ENCODE results near the gene CYP46A1. TPM values are rescaled to one million over a fixed set of nuclear protein-coding genes. Genes with fewer than 3 reads are reported as not detected.

Gene CYP46A1
- total and polyA plus RNA-seq, 2 donors (not counting 1 experiment from before 2014, with no cell fraction given), result 0.27 to 0.28 TPM

DNA sequence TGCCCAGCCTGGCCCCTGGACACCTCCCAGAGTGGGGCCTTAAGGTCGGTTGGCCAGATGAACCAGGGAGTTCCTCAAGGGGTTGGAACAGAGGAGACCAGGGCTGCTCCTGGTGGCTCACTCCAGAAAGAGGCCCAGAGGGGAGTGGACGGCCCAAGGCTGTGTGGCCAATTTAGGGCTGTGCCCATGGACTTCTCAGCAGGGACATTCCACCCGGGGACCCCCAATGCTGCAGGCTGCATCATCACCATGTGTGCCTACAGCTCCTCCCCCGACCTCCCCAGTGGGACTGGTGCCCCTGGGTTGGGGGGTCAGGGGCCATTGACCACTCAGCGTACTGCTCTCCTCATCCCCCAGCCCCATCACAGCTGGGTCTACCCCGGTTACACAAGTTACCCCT lies 17.6 kb upstream of the CYP46A1 start:
- TF ChIP-seq EZH2 (IDR thresholded peaks at IDR 0.05; ENCODE audit: borderline replicate concordance, insufficient read depth, low read depth, low read length, poor library complexity, severe bottlenecking), result no peak
- TF ChIP-seq, protein P1, sequence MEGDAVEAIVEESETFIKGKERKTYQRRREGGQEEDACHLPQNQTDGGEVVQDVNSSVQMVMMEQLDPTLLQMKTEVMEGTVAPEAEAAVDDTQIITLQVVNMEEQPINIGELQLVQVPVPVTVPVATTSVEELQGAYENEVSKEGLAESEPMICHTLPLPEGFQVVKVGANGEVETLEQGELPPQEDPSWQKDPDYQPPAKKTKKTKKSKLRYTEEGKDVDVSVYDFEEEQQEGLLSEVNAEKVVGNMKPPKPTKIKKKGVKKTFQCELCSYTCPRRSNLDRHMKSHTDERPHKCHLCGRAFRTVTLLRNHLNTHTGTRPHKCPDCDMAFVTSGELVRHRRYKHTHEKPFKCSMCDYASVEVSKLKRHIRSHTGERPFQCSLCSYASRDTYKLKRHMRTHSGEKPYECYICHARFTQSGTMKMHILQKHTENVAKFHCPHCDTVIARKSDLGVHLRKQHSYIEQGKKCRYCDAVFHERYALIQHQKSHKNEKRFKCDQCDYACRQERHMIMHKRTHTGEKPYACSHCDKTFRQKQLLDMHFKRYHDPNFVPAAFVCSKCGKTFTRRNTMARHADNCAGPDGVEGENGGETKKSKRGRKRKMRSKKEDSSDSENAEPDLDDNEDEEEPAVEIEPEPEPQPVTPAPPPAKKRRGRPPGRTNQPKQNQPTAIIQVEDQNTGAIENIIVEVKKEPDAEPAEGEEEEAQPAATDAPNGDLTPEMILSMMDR (IDR thresholded peaks at IDR 0.05), result no peak
- Histone ChIP-seq H3K79me2 (ENCODE audit: control insufficient read depth, insufficient read depth, low read length) (no peaks in the 10 kb centered on the region), H3K9me3 (ENCODE audit: control extremely low read depth in 1 of 3, control insufficient read depth in 2 of 3, insufficient read depth in 1 of 3, low read length in 2 of 3) (no peaks in the 10 kb centered on the region), H3K4me3 (ENCODE audit: control extremely low read depth in 1 of 5, extremely low read depth in 1 of 5, insufficient read depth in 1 of 5, low read depth in 2 of 5, low read length in 4 of 5) (no peak overlapping the region), H2AFZ (ENCODE audit: insufficient read depth, low read depth, low read length, poor library complexity, severe bottlenecking) (no peak overlapping the region), H3K4me1 (ENCODE audit: control insufficient read depth in 2 of 2, insufficient read depth in 2 of 2, low read length in 2 of 2) (peaks cover 0 to 15% of the 10 kb centered on the region in 2 donors), H3K4me2 (replicated peaks; ENCODE audit: low read depth, low read length, poor library complexity, severe bottlenecking) (no peak overlapping the region), H3K36me3 (replicated peaks in 1 of 2; ENCODE audit: control extremely low read depth in 1 of 2, control insufficient read depth in 1 of 2, extremely low read depth in 1 of 2, insufficient read depth in 2 of 2, low read length in 1 of 2) (no peaks in the 10 kb centered on the region), H3K27ac (ENCODE audit: low read length in 2 of 2) (no peak overlapping the region), H3K27me3 (replicated peaks in 1 of 4; ENCODE audit: control extremely low read depth in 1 of 4, control insufficient read depth in 3 of 4, insufficient read depth in 4 of 4, low read length in 3 of 4) (peaks cover 0 to 5% (median 2%) of the 10 kb centered on the region in 4 experiments), H4K20me1 (ENCODE audit: control insufficient read depth, insufficient read depth, low read length, poor library complexity, severe bottlenecking) (no peaks in the 10 kb centered on the region), H3K9ac (ENCODE audit: low read length) (no peak overlapping the region)
- POLR2A ChIA-PET, result no interaction called here
- Mint-ChIP-seq H3K27me3 (peaks cover 27% of the 10 kb centered on the region), H3K4me1 (peaks cover 5% of the 10 kb centered on the region), H3K4me3 (no peak overlapping the region), H3K9me3 (ENCODE audit: insufficient read depth) (no peaks in the 10 kb centered on the region), H3K27ac (no peak overlapping the region)
- WGBS (ENCODE audit: insufficient coverage), result 63% methylated on average over 6 of the region's 6 CpGs
- DNase-seq, result no peak
- ATAC-seq (ENCODE audit: low read depth), result no peak
- CTCF ChIA-PET, result interaction anchor here (1.1 kb wide), 1 partner anchor 22 kb away, joined by 3 read pairs; no protein-coding TSS in a partner anchor
- intact Hi-C loops (cut with micrococcal nuclease), result no loop called here

DNA sequence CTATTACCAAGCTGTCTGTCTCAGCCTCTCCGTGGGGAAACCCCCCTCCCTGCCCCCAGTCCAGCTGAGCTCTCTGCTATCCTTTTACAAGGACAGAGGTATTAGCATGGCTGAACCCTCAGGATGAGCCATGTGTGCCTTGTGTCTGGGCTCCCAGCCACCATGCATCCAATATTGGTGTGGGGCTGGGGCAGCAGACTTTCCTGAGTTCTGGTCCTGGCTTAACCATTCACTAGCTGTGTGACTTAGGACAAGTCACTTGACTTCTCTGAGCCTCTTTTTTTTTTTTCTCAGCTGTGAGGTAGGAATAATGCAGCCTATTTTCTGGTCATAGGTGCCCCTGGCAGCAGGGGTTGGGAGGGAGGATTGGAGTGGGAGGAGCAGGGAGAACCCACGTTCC lies 17.1 kb upstream of the CYP46A1 start:
- no peak overlapping the region for H3K4me2 ChIP-seq (replicated peaks; ENCODE audit: low read depth, low read length, poor library complexity, severe bottlenecking)
- H3K9me3 Mint-ChIP-seq (ENCODE audit: insufficient read depth), result no peaks in the 10 kb centered on the region
- H4K20me1 ChIP-seq (ENCODE audit: control insufficient read depth, insufficient read depth, low read length, poor library complexity, severe bottlenecking), result no peaks in the 10 kb centered on the region
- no peak overlapping the region for H3K4me3 Mint-ChIP-seq
- no peak overlapping the region for H3K27ac Mint-ChIP-seq
- no peaks in the 10 kb centered on the region for H3K36me3 ChIP-seq (replicated peaks in 1 of 2; ENCODE audit: control extremely low read depth in 1 of 2, control insufficient read depth in 1 of 2, extremely low read depth in 1 of 2, insufficient read depth in 2 of 2, low read length in 1 of 2)
- no peaks in the 10 kb centered on the region for H3K9me3 ChIP-seq (ENCODE audit: control extremely low read depth in 1 of 3, control insufficient read depth in 2 of 3, insufficient read depth in 1 of 3, low read length in 2 of 3)
- no peak overlapping the region for H2AFZ ChIP-seq (ENCODE audit: insufficient read depth, low read depth, low read length, poor library complexity, severe bottlenecking)
- POLR2A ChIA-PET, result no interaction called here
- no peak for DNase-seq
- WGBS (ENCODE audit: insufficient coverage), result 59% methylated on average over 2 of the region's 2 CpGs
- H3K27me3 Mint-ChIP-seq, result peaks cover 23% of the 10 kb centered on the region
- H3K27me3 ChIP-seq (replicated peaks in 1 of 4; ENCODE audit: control extremely low read depth in 1 of 4, control insufficient read depth in 3 of 4, insufficient read depth in 4 of 4, low read length in 3 of 4), result peaks cover 0 to 10% (median 1%) of the 10 kb centered on the region in 4 experiments
- H3K4me3 ChIP-seq (ENCODE audit: control extremely low read depth in 1 of 5, extremely low read depth in 1 of 5, insufficient read depth in 1 of 5, low read depth in 2 of 5, low read length in 4 of 5), result no peak overlapping the region
- no peak for ATAC-seq (ENCODE audit: low read depth)
- TF ChIP-seq, protein P1 (IDR thresholded peaks at IDR 0.05), result no peak
- TF ChIP-seq EZH2 (IDR thresholded peaks at IDR 0.05; ENCODE audit: borderline replicate concordance, insufficient read depth, low read depth, low read length, poor library complexity, severe bottlenecking), result no peak
- intact Hi-C loops (cut with micrococcal nuclease), result no loop called here
- H3K79me2 ChIP-seq (ENCODE audit: control insufficient read depth, insufficient read depth, low read length), result no peaks in the 10 kb centered on the region
- H3K9ac ChIP-seq (ENCODE audit: low read length), result no peak overlapping the region
- peaks cover 5% of the 10 kb centered on the region for H3K4me1 Mint-ChIP-seq
- H3K4me1 ChIP-seq (ENCODE audit: control insufficient read depth in 2 of 2, insufficient read depth in 2 of 2, low read length in 2 of 2), result peaks cover 0 to 15% of the 10 kb centered on the region in 2 donors
- H3K27ac ChIP-seq (ENCODE audit: low read length in 2 of 2), result no peak overlapping the region
- CTCF ChIA-PET, result interaction anchor here (1.1 kb wide), 1 partner anchor 21 kb away, joined by 3 read pairs; no protein-coding TSS in a partner anchor

Measured in B cell (primary cell).